Omental fat pad (tissue), 4 donors: ENCODE results near the gene RPUSD4. TPM values are rescaled to one million over a fixed set of nuclear protein-coding genes. Genes with fewer than 3 reads are reported as not detected.

ENCODE experiments used
- ATAC-seq: fragments of 150-250 bp; one replicate; pipeline ENCODE4 v1.9.1; 2016; ENCODE audit warnings: mild to moderate bottlenecking, moderate library complexity; ENCODE audit not compliant: low FRiP score
- DNase-seq: peaks from one replicate; pipeline ENCODE4 v3.0.0-alpha.2; 2019; ENCODE audit warnings: low spot score
- CTCF ChIP-seq, 3 donors: fragments of 450-650 bp; IDR thresholded peaks; one replicate each; pipeline ENCODE4 v1.5.1; 2016 to 2017; ENCODE audit warnings: antibody characterized with exemption in 3 of 3, mild to moderate bottlenecking in 3 of 3, moderate library complexity in 2 of 3
- total RNA-seq, 4 donors: library from RNA; depleted of rRNA; stranded (reverse); fragments of >200 nt; gene quantifications; one replicate each; pipeline ENCODE4 v1.1.0, GENCODE V29; 2016

The RPUSD4 gene
- total RNA-seq, 4 donors from 2014 or later: 19.3 to 42.0 (median 24.0) TPM

DNA sequence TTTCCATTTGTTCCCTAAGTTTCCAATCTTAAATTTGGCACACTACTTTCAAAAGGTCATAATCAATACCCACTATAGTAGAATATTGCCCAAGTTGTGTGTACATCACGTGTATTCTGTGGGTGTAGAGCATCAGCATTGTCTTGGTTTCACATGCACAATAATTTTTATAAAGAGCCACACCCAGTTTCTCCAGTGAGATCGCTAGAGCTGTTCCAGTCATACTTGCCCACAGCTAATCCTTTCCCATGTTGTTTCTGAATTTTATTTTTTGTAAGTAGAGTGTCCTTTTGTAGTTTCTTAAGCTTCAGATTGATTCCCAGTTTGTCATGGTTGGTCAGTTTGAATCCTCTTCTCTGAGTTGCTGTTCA, 13.8 kb upstream of the RPUSD4 start:
- no peak for TF ChIP-seq CTCF (IDR thresholded peaks at IDR 0.05)
- ATAC-seq (no peak), DNase-seq (no peak)

GRCh38 chr11:126224647-126225294, 13.3 kb upstream of the RPUSD4 start:
- DNase-seq: no peak
- no peak for ATAC-seq
- no peak for TF ChIP-seq CTCF (IDR thresholded peaks at IDR 0.05)

DNA sequence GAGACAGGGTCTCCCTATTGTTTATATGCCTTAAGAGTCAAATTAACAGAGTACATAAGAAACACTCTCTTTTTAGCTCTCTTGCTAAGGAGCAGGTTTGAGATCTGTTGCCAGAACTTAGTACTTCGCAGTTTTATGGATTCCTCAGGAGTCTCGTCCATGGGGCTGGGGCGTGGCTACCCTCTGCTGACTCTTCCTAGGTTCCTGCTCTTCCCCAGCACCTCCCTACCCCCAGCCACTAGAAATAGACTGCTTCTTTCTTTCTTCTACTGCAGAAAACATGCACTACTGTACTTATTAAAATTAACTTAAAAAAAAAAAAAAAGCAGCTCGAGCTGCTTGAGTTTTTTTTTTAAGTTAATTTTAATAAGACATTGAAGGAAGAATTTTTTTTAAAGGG, 8.1 kb upstream of the RPUSD4 start:
- DNase-seq (no peak), ATAC-seq (no peak)
- no peak for TF ChIP-seq CTCF (IDR thresholded peaks at IDR 0.05)

DNA sequence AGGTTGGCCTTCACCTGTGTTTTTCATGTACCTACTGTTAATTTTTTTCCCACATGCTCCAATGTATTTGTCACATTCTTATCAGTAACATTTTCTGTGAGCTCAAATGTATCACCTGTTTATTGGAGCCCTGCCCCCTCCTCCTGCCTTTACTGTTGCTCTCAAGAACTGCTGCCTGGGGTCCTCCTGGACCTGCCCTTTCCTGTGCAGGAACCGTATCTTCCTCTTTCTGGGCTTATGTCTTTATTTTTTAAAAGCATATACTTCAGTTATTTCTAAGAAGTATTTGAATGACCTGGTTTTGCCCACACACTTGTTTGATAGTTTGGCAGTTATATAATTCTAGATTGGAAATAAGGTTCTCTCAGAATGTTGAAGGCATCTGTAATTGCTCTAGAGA, 6.0 kb upstream of the RPUSD4 start:
- DNase-seq (no peak), ATAC-seq (no peak)
- TF ChIP-seq CTCF (IDR thresholded peaks at IDR 0.05): no peak

- no peak for TF ChIP-seq CTCF (IDR thresholded peaks at IDR 0.05)
- no peak for ATAC-seq
Observed at GRCh38 chr11:126216526-126217305, 5.3 kb upstream of the RPUSD4 start.

GRCh38 chr11:126214841-126215240, 3.4 kb upstream of the RPUSD4 start:
- DNase-seq: no peak
- TF ChIP-seq CTCF (IDR thresholded peaks at IDR 0.05): no peak
- no peak for ATAC-seq

More at GRCh38 chr11:126216526-126217305, 5.3 kb upstream of the RPUSD4 start:
- DNase-seq: no peak

DNA sequence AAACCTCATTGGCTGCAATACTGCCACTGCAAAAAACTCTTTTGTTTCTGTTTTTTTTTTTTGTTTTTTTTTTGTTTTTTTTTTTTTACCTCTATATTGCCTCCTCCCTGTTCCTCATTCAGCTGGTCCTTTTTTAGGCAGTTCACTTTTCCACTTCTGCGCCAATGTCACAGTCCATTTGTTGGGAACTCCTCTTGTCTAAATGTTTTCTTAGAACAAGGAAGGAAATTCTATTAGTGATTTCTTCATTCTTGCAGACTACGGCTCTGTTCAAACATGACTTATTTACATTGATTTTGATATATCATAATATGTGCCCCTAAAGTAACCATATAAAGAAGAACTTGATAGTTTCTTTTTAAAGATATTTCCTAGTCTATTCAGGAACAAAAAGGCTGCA, 3.0 kb upstream of the RPUSD4 start:
- no peak for DNase-seq
- ATAC-seq: no peak
- TF ChIP-seq CTCF (IDR thresholded peaks at IDR 0.05): no peak
